Left ventricle myocardium inferior (tissue), 1 donor: ENCODE measurements around the gene BMS1. TPM values are rescaled to one million over a fixed set of nuclear protein-coding genes. Genes with fewer than 3 reads are reported as not detected.
"Not testable (repeated sequence)": the region's sequence is repeated elsewhere in the genome, so short reads cannot be mapped to it uniquely, and the experiment has no call there.

ENCODE experiments used
- DNase-seq: peaks from one replicate; pipeline ENCODE4 v3.0.0-alpha.2; 2020
- H3K27ac ChIP-seq: fragments of 200-600 bp; replicated peaks from 2 replicates; pipeline ENCODE4 v1.8.0; 2021
- H3K27me3 ChIP-seq: fragments of 200-600 bp; 2 replicates; pipeline ENCODE4 v1.8.0; 2021; ENCODE audit warnings: low read depth
- H3K36me3 ChIP-seq: fragments of 200-600 bp; 2 replicates; pipeline ENCODE4 v1.8.0; 2021
- H3K4me1 ChIP-seq: fragments of 200-600 bp; 2 replicates; pipeline ENCODE4 v1.8.0; 2021
- H3K4me3 ChIP-seq: fragments of 200-600 bp; 2 replicates; pipeline ENCODE4 v1.8.0; 2021; ENCODE audit warnings: mild to moderate bottlenecking, moderate library complexity
- H3K9me3 ChIP-seq: fragments of 200-600 bp; replicated peaks from 2 replicates; pipeline ENCODE4 v1.8.0; 2021
- intact Hi-C: fragments of 100-400 bp; cut with micrococcal nuclease; formaldehyde crosslinking; loops from one replicate; pipeline ENCODE4 v1.11.0; 2022
- total RNA-seq: library from RNA; stranded (reverse); fragmentation: NEBNext Ultra II Directional; extraction: Animal tissue kit (Norgen Biotek cat#: 25700); gene quantifications from one replicate; pipeline ENCODE4 v1.2.1, GENCODE V29; 2021
- TF ChIP-seq, protein P1 (sequence below): fragments of 200-600 bp; IDR thresholded peaks from 2 replicates; pipeline ENCODE4 v1.8.0; 2021; ENCODE audit warnings: antibody characterized with exemption, mild to moderate bottlenecking, borderline replicate concordance
- donor health status: DM: no; HTN: yes; CAD: no; lungs with severe emphysema.

Gene BMS1
- total RNA-seq, 1 donor from 2014 or later, result 14.6 TPM

DNA sequence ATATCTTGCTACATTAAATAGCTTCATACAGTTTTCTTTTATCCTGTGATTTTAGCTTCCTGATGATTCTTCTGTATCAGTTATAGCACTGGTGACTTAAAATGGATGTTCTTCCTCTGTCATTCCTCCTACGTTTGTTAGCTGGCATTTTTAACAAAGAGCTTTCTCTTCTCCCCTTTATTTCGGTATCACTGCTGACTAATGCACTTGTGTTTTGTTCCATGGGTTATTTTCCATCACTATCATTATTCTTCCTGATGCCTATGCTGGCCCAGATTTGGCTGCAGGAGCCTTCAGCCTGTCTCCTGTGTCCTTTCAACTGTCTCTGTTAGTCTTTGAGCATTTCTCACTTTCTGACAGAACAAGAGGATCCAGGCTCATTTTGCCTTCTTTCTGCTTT, 13.1 kb downstream of the BMS1 start:
- Histone ChIP-seq H3K4me3 (no peak overlapping the region), H3K4me1 (no peaks in the 10 kb centered on the region), H3K36me3 (peaks cover 97% of the 10 kb centered on the region), H3K27me3 (no peaks in the 10 kb centered on the region), H3K27ac (no peak overlapping the region), H3K9me3 (no peaks in the 10 kb centered on the region)
- TF ChIP-seq, protein P1, sequence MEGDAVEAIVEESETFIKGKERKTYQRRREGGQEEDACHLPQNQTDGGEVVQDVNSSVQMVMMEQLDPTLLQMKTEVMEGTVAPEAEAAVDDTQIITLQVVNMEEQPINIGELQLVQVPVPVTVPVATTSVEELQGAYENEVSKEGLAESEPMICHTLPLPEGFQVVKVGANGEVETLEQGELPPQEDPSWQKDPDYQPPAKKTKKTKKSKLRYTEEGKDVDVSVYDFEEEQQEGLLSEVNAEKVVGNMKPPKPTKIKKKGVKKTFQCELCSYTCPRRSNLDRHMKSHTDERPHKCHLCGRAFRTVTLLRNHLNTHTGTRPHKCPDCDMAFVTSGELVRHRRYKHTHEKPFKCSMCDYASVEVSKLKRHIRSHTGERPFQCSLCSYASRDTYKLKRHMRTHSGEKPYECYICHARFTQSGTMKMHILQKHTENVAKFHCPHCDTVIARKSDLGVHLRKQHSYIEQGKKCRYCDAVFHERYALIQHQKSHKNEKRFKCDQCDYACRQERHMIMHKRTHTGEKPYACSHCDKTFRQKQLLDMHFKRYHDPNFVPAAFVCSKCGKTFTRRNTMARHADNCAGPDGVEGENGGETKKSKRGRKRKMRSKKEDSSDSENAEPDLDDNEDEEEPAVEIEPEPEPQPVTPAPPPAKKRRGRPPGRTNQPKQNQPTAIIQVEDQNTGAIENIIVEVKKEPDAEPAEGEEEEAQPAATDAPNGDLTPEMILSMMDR, result no peak
- intact Hi-C loops, result no loop called here
- DNase-seq, result no peak

DNA sequence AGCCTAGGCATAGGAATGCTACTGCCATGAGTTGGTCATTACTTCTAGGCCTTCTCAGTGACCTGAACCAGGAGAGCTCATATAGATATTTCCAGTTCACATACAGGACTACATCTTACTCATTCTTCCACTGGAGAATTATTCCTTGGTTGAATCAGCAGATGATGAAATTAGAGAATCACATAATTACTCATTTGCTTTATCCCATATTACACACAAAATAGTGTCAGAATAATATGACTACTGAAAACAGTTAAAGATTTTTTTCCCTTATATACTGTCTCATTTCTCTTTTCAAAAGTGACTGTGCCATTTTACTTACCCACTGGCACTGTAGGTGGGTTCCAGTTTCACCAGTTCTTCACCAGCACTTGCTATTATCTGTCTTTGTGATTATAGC, 18.5 kb downstream of the BMS1 start:
- Histone ChIP-seq H3K36me3 (peaks cover 96% of the 10 kb centered on the region), H3K9me3 (no peaks in the 10 kb centered on the region), H3K4me3 (no peak overlapping the region), H3K27me3 (no peaks in the 10 kb centered on the region), H3K27ac (no peak overlapping the region), H3K4me1 (no peaks in the 10 kb centered on the region)
- DNase-seq, result no peak
- TF ChIP-seq, protein P1, result no peak
- intact Hi-C loops, result no loop called here

DNA sequence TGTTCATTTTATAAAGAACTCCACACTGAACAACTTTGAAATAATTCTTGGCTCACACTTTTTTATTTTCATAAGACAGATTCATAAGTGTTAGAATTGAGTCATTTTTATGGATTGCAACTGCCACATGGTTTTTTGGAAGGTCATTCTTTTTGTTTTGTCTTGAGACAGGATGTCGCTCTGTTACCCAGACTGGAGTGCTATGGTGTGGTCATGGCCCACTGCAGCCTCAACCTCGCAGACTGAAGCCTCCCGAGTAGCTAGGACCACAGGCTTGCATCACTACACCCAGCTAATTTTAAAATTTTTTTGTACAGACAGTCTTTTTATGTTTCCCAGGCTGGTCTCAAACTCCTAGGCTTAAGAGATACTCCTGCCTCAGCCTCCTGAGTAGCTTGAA, 20.3 kb downstream of the BMS1 start:
- no peak overlapping the region for H3K27ac ChIP-seq
- no peaks in the 10 kb centered on the region for H3K27me3 ChIP-seq
- intact Hi-C loops, result no loop called here
- no peak overlapping the region for H3K4me3 ChIP-seq
- H3K36me3 ChIP-seq, result peaks cover 96% of the 10 kb centered on the region
- H3K4me1 ChIP-seq, result no peaks in the 10 kb centered on the region
- DNase-seq, result no peak
- TF ChIP-seq, protein P1, result no peak
- H3K9me3 ChIP-seq, result no peaks in the 10 kb centered on the region

DNA sequence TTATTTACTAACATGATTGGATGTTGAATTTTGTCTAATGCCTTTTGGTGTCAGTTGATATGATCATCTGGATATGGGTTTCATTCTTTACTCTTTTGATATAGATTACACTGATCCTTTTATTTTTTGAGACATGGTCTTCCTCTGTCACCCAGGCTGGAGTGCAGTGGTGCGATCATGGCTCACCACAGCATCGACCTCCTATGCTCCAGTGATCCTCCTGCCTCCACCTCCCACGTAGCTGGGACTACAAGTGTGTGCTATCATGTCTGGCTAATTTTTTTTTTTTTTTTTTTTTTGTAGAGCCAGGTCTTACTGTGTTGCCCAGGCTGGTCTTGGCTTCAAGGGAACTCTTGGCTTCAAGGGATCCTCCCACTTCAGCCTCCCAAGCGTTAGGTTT, 27.1 kb downstream of the BMS1 start:
- H3K4me1 ChIP-seq, result no peaks in the 10 kb centered on the region
- H3K4me3 ChIP-seq, result no peak overlapping the region
- DNase-seq, result no peak
- no peak overlapping the region for H3K27ac ChIP-seq
- no peaks in the 10 kb centered on the region for H3K27me3 ChIP-seq
- TF ChIP-seq, protein P1, result no peak
- H3K9me3 ChIP-seq, result peaks cover 8% of the 10 kb centered on the region
- intact Hi-C loops, result no loop called here
- peaks cover 79% of the 10 kb centered on the region for H3K36me3 ChIP-seq

DNA sequence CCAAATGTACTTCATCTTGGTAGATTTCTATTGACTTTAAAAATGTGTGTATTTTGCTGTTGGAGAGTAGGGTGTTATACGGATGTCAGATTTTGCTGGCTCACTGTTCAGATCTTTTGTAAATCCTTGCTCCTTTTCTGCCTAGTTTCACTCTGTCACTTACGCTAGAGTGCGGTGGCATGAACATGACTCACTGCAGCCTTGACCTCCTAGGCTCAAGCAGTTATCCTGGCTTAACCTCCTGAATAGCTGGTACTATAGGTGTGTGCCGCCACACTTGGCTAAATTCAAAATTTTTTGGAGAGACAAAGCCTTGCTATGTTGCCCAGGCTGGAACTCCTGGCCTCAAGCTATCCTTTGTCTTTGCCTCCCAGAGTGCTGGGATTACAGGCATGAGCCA, 29.4 kb downstream of the BMS1 start:
- peaks cover 70% of the 10 kb centered on the region for H3K36me3 ChIP-seq
- intact Hi-C loops, result no loop called here

DNA sequence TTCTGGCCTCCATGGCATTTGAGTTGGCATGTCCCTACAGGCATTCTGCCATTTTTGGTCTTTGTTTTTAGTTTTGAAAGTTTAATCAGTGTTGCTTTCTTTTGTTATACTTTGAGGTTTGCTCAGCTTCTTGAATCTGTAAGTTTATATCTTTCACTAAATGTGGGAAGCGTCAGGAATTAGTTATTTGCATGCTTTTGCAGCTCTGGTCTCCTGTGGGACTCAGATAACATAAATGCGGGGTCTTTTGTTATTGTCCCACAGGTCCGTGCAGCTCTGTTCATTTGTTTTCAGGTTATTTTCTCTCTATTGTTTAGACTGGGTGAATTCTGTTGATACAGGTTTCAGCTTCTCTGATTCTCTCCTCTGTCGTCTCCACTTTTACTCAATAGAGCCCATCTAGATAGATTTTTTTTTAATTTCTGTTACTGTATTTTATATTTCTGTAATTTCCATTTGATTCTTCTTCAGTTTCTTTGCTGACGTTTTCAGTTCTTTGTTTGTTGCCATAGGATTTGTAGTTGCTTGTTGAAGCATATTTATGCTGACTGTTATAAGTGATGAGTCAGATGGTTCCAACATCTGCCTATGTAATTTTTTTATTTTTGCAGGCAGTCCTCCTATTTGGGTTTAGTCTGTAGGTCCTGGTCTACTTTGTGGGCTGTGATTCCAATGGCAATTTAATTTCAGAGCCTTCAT, 31.5 kb downstream of the BMS1 start:
- intact Hi-C loops, H3K4me3 ChIP-seq, H3K9me3 ChIP-seq, H3K4me1 ChIP-seq, DNase-seq, H3K27ac ChIP-seq, H3K27me3 ChIP-seq: not testable (repeated sequence)
- peaks cover 70% of the 10 kb centered on the region for H3K36me3 ChIP-seq

More for the DNA sequence above, 29.4 kb downstream of the BMS1 start:
- no peak overlapping the region for H3K27ac ChIP-seq
- H3K4me3 ChIP-seq, result no peak overlapping the region
- no peak for DNase-seq
- H3K27me3 ChIP-seq, result no peaks in the 10 kb centered on the region
- H3K4me1 ChIP-seq, result no peaks in the 10 kb centered on the region
- peaks cover 8% of the 10 kb centered on the region for H3K9me3 ChIP-seq
- TF ChIP-seq, protein P1, result no peak

DNA sequence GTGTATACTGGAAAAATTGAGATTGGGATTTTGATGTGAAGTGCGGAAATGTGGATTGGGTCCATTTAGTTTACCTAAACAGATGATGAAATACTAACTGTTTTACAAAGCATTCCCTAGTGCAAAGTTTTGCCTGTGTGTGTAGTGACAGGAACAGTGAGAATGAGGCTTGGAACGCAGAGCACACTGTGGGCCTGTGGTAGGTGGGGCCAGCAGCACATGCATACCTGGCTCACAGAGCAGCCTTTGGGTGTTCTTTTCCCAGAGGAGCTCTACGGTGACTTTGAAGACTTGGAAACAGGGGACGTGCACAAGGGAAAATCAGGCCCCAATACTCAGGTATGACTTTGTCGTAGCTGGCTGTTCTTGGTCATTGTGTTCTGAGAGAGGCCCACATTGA, 33.7 kb downstream of the BMS1 start:
- H3K27me3 ChIP-seq, H3K9me3 ChIP-seq, intact Hi-C loops, H3K27ac ChIP-seq, DNase-seq, H3K4me3 ChIP-seq, H3K4me1 ChIP-seq: not testable (repeated sequence)
- peaks cover 78% of the 10 kb centered on the region for H3K36me3 ChIP-seq
